Aorta (tissue), 5 donors: ENCODE results near the gene PAQR8. TPM values are rescaled to one million over a fixed set of nuclear protein-coding genes. Genes with fewer than 3 reads are reported as not detected.

Source experiments
- ATAC-seq: fragments of 200-7000 bp; cut with Tn5 transposase; one replicate; pipeline ENCODE4 v1.9.1; 2022; ENCODE audit warnings: moderate library complexity; ENCODE audit not compliant: low FRiP score
- DNase-seq, 2 donors: peaks; one replicate each; pipeline ENCODE4 v3.0.0-alpha.2; 2020
- H3K27ac ChIP-seq, 2 donors: one replicate each; pipeline ENCODE4 v1.5.1; 2013; ENCODE audit warnings: low read length in 2 of 2, mild to moderate bottlenecking in 2 of 2, moderate library complexity in 2 of 2, control low read depth in 1 of 2, inconsistent platforms in 1 of 2, low read depth in 1 of 2
- H3K27me3 ChIP-seq, 2 donors: one replicate each; pipeline ENCODE4 v1.6.1; 2013; ENCODE audit warnings: control low read depth in 1 of 2, low read length in 1 of 2, mild to moderate bottlenecking in 1 of 2, moderate library complexity in 1 of 2; ENCODE audit not compliant: insufficient read depth in 2 of 2, control insufficient read depth in 1 of 2
- H3K36me3 ChIP-seq, 2 donors: one replicate each; pipeline ENCODE4 v1.6.1; 2013; ENCODE audit warnings: control low read depth in 1 of 2, low read length in 1 of 2, mild to moderate bottlenecking in 1 of 2; ENCODE audit not compliant: insufficient read depth in 2 of 2, control insufficient read depth in 1 of 2
- H3K4me1 ChIP-seq, 2 donors: one replicate each; pipeline ENCODE4 v1.6.1; 2013; ENCODE audit warnings: low read length in 2 of 2, control low read depth in 1 of 2, mild to moderate bottlenecking in 1 of 2, moderate library complexity in 1 of 2; ENCODE audit not compliant: insufficient read depth in 2 of 2, control insufficient read depth in 1 of 2
- H3K4me3 ChIP-seq, 2 donors: one replicate each; pipeline ENCODE4 v1.5.1; 2013; ENCODE audit warnings: low read length in 2 of 2, control low read depth in 1 of 2, mild to moderate bottlenecking in 1 of 2
- H3K9me3 ChIP-seq: one replicate; pipeline ENCODE4 v1.6.1; 2013; ENCODE audit warnings: mild to moderate bottlenecking, low read length; ENCODE audit not compliant: control insufficient read depth
- WGBS, 2 donors: extraction: QIAGEN DNeasy Blood & Tissue Kit; methylation state at CpG; one replicate each; pipeline ENCODE4 v1.1.7; 2013; 5-methylcytosine and 5-hydroxymethylcytosine counted together
- intact Hi-C, 2 donors: fragments of 100-400 bp; cut with DNase I; formaldehyde crosslinking; loops; one replicate each; pipeline versions ENCODE4 v1.14.2 to v1.15.0; 2022
- polyA plus RNA-seq, 2 donors: library from polyadenylated mRNA; stranded (reverse); fragments of 200-250 nt; gene quantifications; one replicate each; pipeline ENCODE4 v1.2.3, GENCODE V29; 2013
- total RNA-seq, 2 donors: library from RNA; stranded (reverse); fragmentation: NEBNext Ultra II Directional; extraction: Animal tissue kit (Norgen Biotek cat#: 25700); gene quantifications; one replicate each; pipeline ENCODE4 v1.2.1, GENCODE V29; 2021
- donor health status: healthy with polysubstance abuse.
- donor health status: Bipolar disorder and iron deficiency.
- donor health status: DM: no; HTN: no; CAD: no.
- donor health status: DM: no; HTN: no; CAD: no.
- donor health status: DM: yes; HTN: yes; CAD: no.

Gene PAQR8
- total and polyA plus RNA-seq, 4 donors: 1.7 to 6.5 (median 3.6) TPM

DNA sequence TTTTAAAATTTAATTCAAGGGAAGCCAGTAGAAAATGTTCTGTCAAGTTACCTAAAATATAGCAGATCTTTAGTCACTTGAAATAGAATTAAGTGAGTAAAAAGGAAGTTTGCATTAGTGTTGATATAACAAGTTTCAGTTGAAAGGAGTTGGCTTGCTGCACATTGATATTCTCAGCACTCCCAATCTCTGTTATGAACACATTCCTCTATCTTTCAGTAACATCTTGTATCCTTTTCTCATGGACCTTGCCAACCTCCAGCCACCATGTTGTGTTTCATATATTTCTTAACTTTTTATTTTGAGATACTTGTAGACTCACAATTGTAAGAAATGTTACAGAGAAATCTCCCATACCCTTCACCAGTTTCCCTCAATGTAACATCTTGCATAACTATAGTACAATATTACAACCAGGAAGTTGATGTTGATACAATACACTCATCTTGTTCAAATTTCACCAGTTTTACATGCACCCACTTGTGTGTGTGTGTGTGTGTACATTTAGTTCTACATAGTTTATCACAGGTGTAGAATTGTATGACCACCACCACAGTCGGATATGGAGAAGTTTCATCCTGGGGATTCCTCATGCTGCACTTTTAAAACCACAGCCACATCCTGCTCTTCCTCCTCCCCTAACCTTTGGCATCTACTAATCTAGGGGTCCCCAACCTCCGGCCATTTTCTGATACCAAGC is 20.2 kb upstream of the PAQR8 start:
- 85 to 90% methylated on average over 2 of the region's 2 CpGs for WGBS, 2 donors
- Histone ChIP-seq H3K27ac (no peak overlapping the region), H3K27me3 (no peaks in the 10 kb centered on the region), H3K36me3 (no peaks in the 10 kb centered on the region), H3K4me3 (no peak overlapping the region), H3K9me3 (no peaks in the 10 kb centered on the region), H3K4me1 (no peaks in the 10 kb centered on the region)
- ATAC-seq (no peak), DNase-seq (no peak)
- intact Hi-C loops: no loop called here

DNA sequence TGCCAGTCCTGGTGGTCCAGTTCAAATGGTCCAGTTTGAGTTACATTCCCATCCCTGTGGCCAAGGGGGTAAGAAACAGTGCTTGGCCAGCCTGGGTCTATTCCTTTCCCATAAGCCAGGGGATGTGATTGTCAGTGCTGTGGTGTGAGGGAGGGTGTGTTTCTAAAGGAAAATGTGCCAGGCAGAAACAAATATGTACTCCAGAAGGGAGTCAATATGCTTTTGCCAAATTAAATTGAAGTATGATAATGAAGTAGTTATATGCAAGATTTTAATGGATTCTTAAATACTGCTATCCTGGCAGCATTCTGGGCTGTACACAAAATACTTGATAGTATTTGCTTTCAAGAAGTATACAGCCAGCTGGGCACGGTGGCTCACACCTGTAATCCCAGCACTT is 16.6 kb upstream of the PAQR8 start:
- Histone ChIP-seq H3K9me3 (no peaks in the 10 kb centered on the region), H3K27ac (no peak overlapping the region), H3K27me3 (no peaks in the 10 kb centered on the region), H3K36me3 (no peaks in the 10 kb centered on the region), H3K4me3 (no peak overlapping the region), H3K4me1 (no peaks in the 10 kb centered on the region)
- no peak for ATAC-seq
- DNase-seq: no peak
- intact Hi-C loops: no loop called here
- 71 to 96% methylated on average over 1 of the region's 1 CpG for WGBS, 2 donors

DNA sequence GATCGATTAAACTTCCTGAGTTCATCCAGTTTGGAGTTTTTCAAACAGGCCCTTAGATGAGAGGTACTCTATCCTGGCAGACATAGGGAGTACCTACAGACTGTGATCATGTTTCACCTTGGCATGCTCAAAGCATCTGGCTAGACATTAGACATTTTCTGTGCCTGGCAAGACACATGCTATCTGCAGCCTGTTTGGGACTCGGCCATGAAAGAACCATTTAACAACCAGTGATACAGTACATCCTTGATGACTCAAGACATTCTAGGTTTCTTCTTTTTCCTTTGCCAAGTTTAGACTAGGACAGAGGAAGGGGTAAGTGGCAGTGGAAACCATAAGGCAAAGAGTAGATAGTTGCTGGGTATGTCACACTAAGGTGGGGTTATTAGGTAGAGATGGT is 15.4 kb upstream of the PAQR8 start:
- no peak overlapping the region for H3K27ac ChIP-seq
- no peaks in the 10 kb centered on the region for H3K4me1 ChIP-seq
- no peaks in the 10 kb centered on the region for H3K36me3 ChIP-seq
- H3K27me3 ChIP-seq: no peaks in the 10 kb centered on the region
- WGBS, 2 donors: 85 to 94% methylated on average over 2 of the region's 2 CpGs
- H3K4me3 ChIP-seq: no peak overlapping the region
- H3K9me3 ChIP-seq: no peaks in the 10 kb centered on the region
- ATAC-seq: no peak
- DNase-seq: no peak
- intact Hi-C loops: no loop called here

- no peak for DNase-seq
- intact Hi-C loops: no loop called here
- 85 to 87% methylated on average over 1 of the region's 1 CpG for WGBS, 2 donors
- Histone ChIP-seq H3K27me3 (no peaks in the 10 kb centered on the region), H3K4me3 (no peak overlapping the region), H3K9me3 (no peaks in the 10 kb centered on the region), H3K4me1 (peaks cover 0 to 3% of the 10 kb centered on the region in 2 donors), H3K36me3 (no peaks in the 10 kb centered on the region), H3K27ac (no peak overlapping the region)
- ATAC-seq: no peak
Measured at GRCh38 chr6:52347818-52348217, 14.1 kb upstream of the PAQR8 start.

DNA sequence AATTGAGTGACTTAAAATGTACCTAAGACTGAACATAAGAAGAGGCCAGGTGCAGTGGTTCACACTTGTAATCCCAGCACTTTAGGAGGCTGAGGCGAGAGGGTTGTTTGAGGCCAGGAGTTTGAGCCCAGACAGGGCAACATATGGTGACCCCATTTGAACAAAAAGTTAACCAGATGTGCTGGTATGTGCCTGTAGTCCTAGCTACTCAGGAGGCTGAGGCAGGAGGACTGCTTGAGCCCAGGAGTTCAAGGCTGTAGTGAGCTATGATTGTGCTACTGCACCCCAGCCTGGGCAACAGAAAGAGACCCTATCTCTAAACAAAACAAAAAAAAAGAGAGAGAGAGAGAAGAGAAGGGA is 10.1 kb upstream of the PAQR8 start:
- intact Hi-C loops: no loop called here
- Histone ChIP-seq H3K9me3 (no peaks in the 10 kb centered on the region), H3K27ac (no peak overlapping the region), H3K27me3 (no peaks in the 10 kb centered on the region), H3K36me3 (no peaks in the 10 kb centered on the region), H3K4me3 (no peak overlapping the region), H3K4me1 (peaks cover 0 to 3% of the 10 kb centered on the region in 2 donors)
- 94 to 96% methylated on average over 1 of the region's 1 CpG for WGBS, 2 donors
- no peak for ATAC-seq
- no peak for DNase-seq

DNA sequence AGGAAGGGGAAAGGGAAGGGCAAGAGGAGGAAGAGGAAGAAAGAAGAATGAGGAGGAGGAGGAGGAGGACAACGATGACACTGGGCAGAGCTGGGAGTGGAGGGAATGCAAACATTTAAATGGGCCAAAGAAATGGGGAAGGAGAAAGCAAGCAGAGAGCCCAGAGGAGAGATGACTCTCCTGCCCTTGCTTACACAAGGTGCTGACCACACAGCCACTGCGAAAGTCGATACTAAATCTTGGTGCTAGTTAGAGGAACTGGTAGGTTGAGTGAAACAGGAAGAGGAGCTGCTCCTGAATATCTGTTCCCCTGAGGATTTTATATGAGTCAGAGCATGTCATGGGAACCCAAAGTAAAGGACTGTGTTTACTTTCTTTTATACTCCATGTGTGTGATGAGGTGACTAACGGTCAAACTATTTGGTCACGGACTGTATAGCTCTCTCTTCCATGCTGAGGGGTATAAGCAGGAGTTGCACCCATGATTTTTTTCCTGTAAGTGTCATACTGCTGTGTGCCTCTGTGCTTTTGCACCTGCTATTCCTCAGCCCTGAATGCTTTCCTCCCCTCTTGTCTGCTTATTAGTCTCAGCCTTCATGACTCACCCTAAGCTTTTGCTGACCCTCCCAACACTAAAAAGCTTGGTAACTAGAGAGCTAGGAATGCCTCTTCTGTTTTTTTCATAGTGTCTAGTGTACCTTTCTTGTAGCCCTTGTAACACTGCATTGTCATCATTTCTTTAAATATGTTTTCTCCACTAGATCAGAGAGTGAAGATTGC is 9.5 kb upstream of the PAQR8 start:
- intact Hi-C loops: no loop called here
- H3K36me3 ChIP-seq: no peaks in the 10 kb centered on the region
- H3K4me1 ChIP-seq: peaks cover 0 to 3% of the 10 kb centered on the region in 2 donors
- 27 to 28% methylated on average over 5 of the region's 5 CpGs for WGBS, 2 donors
- no peaks in the 10 kb centered on the region for H3K27me3 ChIP-seq
- ATAC-seq: peak; percentile 74
- peak in 1 of 2 donors; percentile 56 for DNase-seq
- no peaks in the 10 kb centered on the region for H3K9me3 ChIP-seq
- H3K27ac ChIP-seq: no peak overlapping the region
- no peak overlapping the region for H3K4me3 ChIP-seq

DNA sequence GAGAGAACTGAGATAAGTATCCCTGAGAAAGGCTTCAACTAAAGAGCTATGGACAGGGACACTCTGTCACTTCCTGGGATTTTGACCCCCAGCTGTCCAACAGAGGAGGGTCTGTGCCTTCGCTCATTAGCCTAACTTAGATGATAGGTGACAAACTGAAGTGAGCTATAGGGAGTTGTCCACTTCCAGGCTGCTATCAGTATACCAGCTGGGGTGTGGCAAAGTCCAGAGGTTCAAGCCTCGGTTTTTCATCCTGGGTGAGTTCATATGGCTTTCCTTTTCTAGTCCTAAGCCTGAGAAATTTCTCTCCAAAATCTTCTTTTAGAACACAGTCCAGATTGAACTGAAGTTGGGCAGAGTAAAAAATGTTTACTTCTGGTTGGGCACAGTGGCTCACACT is 5.9 kb upstream of the PAQR8 start:
- Histone ChIP-seq H3K9me3 (no peaks in the 10 kb centered on the region), H3K4me1 (peaks cover 0 to 3% of the 10 kb centered on the region in 2 donors), H3K36me3 (no peaks in the 10 kb centered on the region), H3K27ac (no peak overlapping the region), H3K4me3 (no peak overlapping the region), H3K27me3 (no peaks in the 10 kb centered on the region)
- WGBS, 2 donors: 44 to 84% methylated on average over 2 of the region's 2 CpGs
- intact Hi-C loops: no loop called here
- DNase-seq: no peak
- ATAC-seq: no peak

DNA sequence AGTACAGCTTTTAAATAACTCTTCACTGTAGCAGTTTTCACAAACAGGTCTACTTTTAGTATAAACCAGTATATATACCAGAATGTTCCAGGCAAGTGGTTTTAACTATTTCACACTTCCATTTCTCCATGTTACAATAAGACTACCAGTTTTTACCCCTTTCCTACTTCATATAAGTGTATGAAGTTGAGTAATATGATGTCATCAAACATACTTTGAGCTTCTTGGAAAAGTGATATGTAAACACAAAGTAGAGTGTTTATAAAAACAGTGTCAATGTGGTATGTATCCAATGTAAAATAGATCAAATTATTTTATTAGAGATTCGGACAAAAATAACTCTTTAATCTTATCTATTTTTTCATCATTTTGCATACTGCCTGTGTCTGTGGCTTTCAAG is 2.5 kb upstream of the PAQR8 start:
- DNase-seq: no peak
- intact Hi-C loops: no loop called here
- Histone ChIP-seq H3K9me3 (no peaks in the 10 kb centered on the region), H3K27me3 (no peaks in the 10 kb centered on the region), H3K4me1 (no peaks in the 10 kb centered on the region), H3K36me3 (no peaks in the 10 kb centered on the region), H3K4me3 (no peak overlapping the region), H3K27ac (no peak overlapping the region)
- WGBS, 2 donors: 85 to 91% methylated on average over 1 of the region's 1 CpG
- ATAC-seq: no peak

GRCh38 chr6:52360028-52360427 is 1.9 kb upstream of the PAQR8 start:
- no peak for ATAC-seq
- Histone ChIP-seq H3K36me3 (no peaks in the 10 kb centered on the region), H3K27me3 (no peaks in the 10 kb centered on the region), H3K4me3 (no peak overlapping the region), H3K9me3 (no peaks in the 10 kb centered on the region), H3K27ac (no peak overlapping the region), H3K4me1 (no peaks in the 10 kb centered on the region)
- intact Hi-C loops: no loop called here
- DNase-seq: no peak
- 89 to 90% methylated on average over 3 of the region's 3 CpGs for WGBS, 2 donors
